Stimulated activated CD8-positive, alpha-beta memory T cell treated with anti-CD3 and anti-CD28 coated beads, Interleukin-7, amount 100 ng/mL, for 1 hour (primary cell): Measurements from ENCODE around the gene PASK.

Experiments
- DNase-seq, 2 donors: peaks; one replicate each; pipeline ENCODE4 v3.0.0-alpha.2; 2020; ENCODE audit warnings: low read depth in 2 of 2

Gene PASK

GRCh38 chr2:241066893-241067341 lies 82.4 kb downstream of the PASK start:
- DNase-seq: no peak

DNA sequence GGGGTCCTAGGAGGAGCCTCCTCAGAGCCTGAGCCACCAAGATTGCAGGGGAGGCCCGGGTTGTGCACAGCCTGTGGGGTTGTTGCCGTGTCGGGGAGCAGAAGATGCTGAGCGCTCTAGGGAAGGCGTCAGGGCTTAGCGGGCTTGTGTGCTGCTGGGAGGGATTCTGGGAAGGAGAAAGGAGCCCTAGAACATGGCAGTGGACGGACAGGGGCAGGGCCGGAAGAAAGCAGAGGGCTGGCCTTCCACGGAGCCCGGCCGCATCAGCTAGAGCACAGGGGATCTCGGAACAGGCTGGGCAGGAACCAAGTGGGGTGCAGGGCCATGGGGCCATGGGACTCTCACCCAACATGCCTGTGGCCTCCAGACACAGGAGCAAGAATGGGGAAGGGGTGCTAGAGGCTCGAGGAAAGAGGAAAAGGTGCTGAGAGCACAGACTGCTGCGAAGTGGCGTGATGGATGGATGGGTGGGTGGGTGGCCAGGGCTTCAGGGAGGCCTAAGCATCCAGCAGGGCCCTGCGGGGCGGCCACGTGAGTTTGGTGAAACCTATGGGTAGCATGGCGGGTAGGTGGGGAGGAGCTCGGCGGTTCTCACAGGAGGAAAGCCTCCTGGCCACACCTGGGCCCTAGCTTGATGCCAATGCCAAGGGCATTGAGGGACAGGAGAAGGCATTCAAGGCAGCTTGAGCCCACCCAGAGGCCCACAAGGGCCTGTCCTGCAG lies 82.9 kb downstream of the PASK start:
- no peak for DNase-seq

DNA sequence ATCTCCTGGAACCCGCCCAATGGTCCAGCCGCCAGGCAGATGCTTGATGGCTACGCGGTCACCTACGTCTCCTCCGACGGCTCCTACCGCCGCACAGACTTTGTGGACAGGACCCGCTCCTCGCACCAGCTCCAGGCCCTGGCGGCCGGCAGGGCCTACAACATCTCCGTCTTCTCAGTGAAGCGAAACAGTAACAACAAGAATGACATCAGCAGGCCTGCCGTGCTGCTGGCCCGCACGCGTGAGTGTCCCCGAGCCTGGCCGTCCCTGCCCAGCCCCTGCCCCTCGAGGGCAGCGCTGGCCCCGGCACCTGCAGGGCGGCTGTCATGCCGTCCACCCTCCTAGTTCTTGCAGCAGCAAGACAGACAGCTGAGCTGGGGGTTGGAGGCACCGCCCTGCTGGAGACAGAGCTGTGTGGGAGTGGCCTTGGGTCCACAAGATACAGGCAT lies 83.9 kb downstream of the PASK start:
- no peak for DNase-seq

DNA sequence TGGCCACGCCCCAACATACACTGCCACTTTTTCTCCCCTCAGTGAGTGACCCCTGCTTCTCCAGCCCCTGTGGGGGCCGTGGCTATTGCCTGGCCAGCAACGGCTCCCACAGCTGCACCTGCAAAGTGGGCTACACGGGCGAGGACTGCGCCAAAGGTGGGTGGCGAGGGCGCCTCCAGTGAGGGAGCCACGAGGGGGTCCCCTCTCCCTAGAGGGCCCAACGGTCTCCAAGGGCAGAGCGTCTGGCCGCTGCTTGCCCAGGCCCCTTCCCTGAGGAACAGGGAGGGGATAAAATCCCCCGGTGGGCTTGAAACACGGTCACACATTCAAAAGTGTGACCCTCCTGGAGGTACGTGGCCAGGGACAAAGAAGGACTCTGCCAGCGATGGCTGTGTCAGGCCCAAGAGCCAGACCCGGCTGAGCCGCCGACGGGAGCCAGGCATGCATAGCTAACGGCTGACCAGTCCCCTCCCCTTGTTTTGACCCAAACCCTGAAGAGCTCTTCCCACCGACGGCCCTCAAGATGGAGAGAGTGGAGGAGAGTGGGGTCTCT lies 84.4 kb downstream of the PASK start:
- no peak for DNase-seq

GRCh38 chr2:241064008-241064801 lies 85.1 kb downstream of the PASK start:
- DNase-seq: peak in 1 of 2 donors; percentile 10

GRCh38 chr2:241063587-241063986 lies 85.7 kb downstream of the PASK start:
- DNase-seq: no peak

- no peak for DNase-seq
Observed at GRCh38 chr2:241063093-241063551, 86.2 kb downstream of the PASK start.

DNA sequence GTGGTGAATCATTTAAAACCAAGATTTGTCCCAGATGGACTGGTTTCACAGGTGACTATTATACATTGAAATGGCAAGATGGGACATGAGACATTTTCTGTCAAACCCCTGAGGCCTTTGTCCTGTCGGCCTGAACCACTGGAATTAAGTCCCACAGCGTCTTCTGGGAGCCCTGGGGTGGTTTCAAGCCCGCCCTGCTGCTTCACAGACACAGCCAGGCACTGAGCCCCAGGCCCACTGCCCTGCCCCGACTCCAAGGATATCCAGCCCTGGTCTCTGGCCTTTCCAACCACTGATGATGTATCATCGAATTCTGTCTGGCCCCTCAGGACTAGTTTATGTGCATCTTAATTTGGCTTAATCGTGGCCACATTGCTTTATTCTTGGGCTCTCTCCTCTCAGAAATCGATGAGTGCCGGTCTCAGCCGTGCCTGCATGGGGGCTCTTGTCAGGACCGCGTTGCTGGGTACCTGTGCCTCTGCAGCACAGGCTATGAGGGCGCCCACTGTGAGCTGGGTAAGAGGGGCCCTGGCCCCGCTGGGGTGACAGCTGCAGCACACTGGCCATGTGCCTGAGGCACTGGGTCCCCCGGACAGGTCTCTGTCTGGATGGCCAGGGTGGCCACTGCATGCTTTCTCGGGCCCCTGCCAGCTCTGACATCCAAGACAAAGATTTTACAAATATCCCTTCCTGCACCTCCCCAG lies 86.7 kb downstream of the PASK start:
- DNase-seq: no peak

DNA sequence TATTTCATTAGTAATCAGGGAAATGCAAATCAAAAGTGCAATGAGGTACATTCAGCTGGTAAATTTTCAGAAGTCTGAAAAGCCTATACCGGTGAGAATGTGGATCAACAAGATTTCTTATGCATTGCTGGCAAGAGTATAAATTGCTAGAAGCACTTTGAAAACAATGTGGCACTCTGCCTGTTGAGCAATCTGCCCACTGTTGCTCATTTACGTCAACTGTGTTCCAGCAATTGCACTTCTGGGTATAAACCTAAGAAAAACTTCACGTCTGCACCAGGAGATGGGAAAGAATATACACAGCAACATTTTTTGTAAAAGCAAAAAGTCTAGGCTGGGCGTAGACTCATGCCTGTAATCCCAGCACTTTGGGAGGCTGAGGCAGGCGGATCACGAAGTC lies 88.0 kb downstream of the PASK start:
- no peak for DNase-seq
